ENCODE measurements around the gene PSORS1C1.
A peak's percentile ranks its signal among the peaks of the same experiment; 100 is the strongest.
"Not testable (repeated sequence)": the region's sequence is repeated elsewhere in the genome, so short reads cannot be mapped to it uniquely, and the experiment has no call there.

Gene PSORS1C1

DNA sequence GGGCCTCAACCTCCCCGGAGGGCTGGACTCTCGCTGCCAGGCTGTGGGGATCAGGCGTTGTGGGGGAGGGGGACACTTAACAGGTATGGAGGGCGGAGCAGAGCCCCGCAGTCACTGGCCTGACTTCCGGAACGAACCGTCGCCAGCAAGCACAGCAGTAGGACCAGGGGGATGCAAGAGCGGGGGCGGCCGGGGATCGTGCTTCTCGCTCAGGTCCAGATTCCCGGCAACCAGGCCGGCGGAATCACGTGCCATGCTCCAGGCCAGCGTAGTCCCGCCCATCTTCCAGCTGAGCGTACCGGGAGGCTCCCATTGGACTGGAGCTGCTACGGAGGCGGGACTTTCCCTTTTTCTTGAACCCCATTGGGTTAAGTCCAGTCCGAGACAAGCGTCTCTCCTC is 65.9 kb downstream of the PSORS1C1 start:
- DNase-seq: peak; percentile 43 to 62

DNA sequence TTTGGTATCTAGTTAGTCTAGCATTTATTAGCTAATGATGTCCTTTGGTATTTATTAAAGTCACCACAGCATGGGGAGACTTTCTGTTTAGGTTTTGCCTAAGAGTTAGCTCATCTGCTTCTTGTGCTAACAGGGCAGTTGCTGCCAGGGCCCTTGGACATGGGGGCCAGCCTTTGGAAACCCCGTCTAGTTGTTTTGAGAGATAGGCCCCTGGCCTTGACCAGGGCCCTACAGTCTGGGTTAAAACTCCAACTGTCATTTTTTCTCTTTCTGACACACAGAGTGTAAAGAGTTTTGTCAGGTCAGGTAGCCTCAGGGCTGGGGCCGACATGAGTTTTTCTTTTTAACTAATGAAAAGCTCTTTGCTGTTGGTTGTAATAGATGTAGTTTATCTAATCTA is 68.7 kb downstream of the PSORS1C1 start:
- not testable (repeated sequence) for DNase-seq

DNA sequence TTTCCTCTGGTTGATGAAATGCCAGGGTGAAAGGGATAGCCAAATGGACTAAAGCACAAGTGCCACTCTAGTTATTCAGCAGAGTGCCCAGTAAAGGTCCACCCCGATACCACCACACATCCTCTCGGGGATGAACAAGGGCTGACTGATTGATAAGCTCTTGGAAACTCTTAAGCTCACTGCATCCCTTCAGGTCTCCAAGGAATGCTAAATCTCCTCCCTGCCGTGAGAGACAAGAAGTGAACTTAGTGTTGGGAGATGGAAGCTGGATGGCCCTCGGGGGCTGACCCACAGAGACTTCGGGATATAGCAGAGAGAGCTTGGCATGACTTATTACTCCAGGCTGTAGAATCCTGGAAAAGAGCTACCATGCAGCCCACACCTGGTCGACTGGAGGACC is 69.3 kb downstream of the PSORS1C1 start:
- not testable (repeated sequence) for DNase-seq

DNA sequence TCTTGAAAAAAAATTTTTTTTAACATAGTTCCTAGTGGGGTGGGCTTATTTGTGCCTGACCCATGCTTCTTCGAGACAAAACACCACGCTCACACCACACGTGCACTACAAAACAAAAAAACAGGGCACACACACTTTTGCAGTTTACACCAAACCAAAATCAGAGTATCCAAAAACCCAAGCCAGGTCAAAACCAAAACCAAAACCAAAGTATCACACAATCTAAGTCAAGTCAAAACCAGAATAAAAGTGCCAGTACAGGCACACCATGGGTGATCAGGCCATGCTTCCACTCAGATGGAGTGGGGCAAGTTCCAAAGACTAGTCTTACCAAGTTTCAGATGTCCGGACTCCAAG is 71.1 kb downstream of the PSORS1C1 start:
- not testable (repeated sequence) for DNase-seq

DNA sequence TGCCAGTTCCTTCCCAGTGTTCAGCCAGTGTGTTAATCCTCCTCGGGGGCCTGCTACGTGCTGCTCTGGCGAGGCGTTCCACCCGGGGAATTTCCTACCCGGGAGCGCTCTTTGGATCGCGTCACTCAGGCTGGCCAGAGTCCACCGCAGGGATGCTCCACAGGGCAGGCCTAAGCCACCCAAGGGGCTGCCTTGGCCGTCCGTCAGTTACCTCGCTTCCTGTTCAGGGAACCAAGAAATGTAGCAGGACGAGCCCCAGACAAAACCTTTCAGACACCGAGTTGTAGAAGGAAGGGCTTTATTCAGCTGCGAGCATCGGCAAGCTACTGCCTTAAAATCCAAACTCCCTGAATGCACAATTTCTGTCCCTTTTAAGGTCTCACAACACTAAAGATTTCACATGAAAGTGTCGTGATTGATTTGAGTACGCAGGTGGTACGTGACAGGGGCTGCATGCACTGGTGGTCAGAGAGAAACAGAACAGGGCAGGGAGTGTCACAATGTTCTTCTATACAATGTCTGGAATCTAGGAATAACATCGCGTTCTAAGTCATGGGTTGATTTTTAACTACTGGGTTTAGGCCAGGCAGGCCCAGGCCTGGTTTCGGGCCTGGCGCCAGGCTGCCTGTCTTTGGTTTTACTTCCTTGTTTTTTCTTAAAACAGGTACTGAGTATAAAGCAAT is 71.6 kb downstream of the PSORS1C1 start:
- DNase-seq: no peak

DNA sequence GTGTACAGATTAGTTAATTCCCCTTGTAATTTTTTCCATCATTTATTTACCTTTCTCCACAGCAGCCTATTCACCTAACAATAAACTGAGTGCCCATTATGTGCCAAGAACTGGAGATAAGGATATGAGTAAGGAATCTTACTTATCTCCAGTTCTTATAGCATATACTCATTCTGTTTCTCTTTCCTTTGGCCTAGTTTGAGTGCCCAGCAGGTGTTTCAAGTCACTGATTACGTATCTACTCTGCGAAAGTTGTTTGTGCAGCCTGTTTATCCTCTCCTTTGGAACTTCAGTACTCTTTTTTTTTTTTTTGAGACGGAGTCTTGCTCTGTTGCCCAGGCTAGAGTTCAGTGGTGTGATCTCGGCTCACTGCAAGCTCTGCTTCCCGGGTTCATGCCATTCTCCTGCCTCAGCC is 73.2 kb downstream of the PSORS1C1 start:
- no peak for DNase-seq

DNA sequence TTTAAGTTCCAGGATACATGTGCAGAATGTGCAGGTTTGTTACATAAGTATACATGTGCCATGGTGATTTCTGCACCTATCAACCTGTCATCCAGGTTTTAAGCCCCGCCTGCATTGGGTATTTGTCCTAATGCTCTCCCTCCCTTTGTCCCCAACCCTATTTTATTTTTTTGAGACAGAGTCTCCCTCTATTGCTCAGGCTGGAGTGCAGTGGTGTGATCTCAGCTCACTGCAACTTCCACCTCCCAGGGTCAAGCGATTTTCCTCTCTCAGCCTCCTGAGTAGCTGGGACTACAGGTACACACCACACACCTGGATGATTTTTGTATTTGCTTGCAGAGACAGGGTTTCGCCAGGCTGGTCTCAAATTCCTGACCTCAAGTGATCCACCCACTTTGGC is 74.6 kb downstream of the PSORS1C1 start:
- DNase-seq: not testable (repeated sequence)

All from stimulated activated CD4-positive, alpha-beta T cell treated with anti-CD3 and anti-CD28 coated beads, Interleukin-4, amount 100 ng/mL, for 4 hours (primary cell).